ENCODE data around the gene RYR2.

DNA sequence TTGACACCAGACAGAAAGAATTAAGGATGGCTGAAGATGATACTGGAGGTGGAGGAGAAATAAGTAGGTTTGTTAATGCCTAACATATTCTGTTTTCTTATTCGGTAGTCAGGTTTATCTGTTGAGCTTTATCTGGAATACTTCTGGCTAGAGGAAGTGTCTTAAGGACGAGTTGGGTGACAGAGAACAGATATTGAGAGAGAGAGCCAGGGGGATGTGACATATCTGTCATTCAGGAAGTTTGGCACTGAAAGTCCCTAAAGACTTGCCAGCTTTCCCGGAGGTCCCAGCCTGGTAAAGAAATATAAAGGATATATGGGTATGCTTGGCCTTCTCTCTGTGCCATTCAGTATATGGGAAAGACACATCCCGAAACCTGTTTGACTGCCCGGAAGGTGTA lies 568.2 kb downstream of the RYR2 start:
- TF ChIP-seq CTCF (IDR thresholded peaks at IDR 0.05) (no peak), POLR2A (IDR thresholded peaks at IDR 0.05) (no peak), POLR2AphosphoS5 (IDR thresholded peaks at IDR 0.05) (no peak)
